Measurements from ENCODE around the gene TMEM54.
"Not testable (repeated sequence)": the region's sequence is repeated elsewhere in the genome, so short reads cannot be mapped to it uniquely, and the experiment has no call there.

The TMEM54 gene

GRCh38 chr1:32919811-32920733, 18.9 kb upstream of the TMEM54 start:
- in situ Hi-C loops (cut with HindIII; ENCODE audit: low sequenced_read_pairs): no loop called here

GRCh38 chr1:32918179-32918578, 17.0 kb upstream of the TMEM54 start:
- in situ Hi-C loops (cut with HindIII; ENCODE audit: low sequenced_read_pairs): no loop called here

- in situ Hi-C loops (cut with HindIII; ENCODE audit: low sequenced_read_pairs): no loop called here
These were observed 16.3 kb upstream of the TMEM54 start for GRCh38 chr1:32917521-32917920.

- in situ Hi-C loops (cut with HindIII; ENCODE audit: low sequenced_read_pairs): no loop called here
These were observed 14.8 kb upstream of the TMEM54 start for GRCh38 chr1:32915766-32916706.

GRCh38 chr1:32910319-32910718, 9.1 kb upstream of the TMEM54 start:
- in situ Hi-C loops (cut with HindIII; ENCODE audit: low sequenced_read_pairs): no loop called here

GRCh38 chr1:32907435-32907834, 6.2 kb upstream of the TMEM54 start:
- in situ Hi-C loops (cut with HindIII; ENCODE audit: low sequenced_read_pairs): no loop called here

GRCh38 chr1:32906654-32907053, 5.5 kb upstream of the TMEM54 start:
- in situ Hi-C loops (cut with HindIII; ENCODE audit: low sequenced_read_pairs): no loop called here

GRCh38 chr1:32905588-32905987, 4.4 kb upstream of the TMEM54 start:
- in situ Hi-C loops (cut with HindIII; ENCODE audit: low sequenced_read_pairs): not testable (repeated sequence)

GRCh38 chr1:32904797-32905196, 3.6 kb upstream of the TMEM54 start:
- in situ Hi-C loops (cut with HindIII; ENCODE audit: low sequenced_read_pairs): no loop called here

GRCh38 chr1:32903991-32904785, 3.0 kb upstream of the TMEM54 start:
- in situ Hi-C loops (cut with HindIII; ENCODE audit: low sequenced_read_pairs): no loop called here

GRCh38 chr1:32902535-32902920, 1.3 kb upstream of the TMEM54 start:
- in situ Hi-C loops (cut with HindIII; ENCODE audit: low sequenced_read_pairs): no loop called here

GRCh38 chr1:32901823-32902534, 790 bp upstream of the TMEM54 start:
- in situ Hi-C loops (cut with HindIII; ENCODE audit: low sequenced_read_pairs): no loop called here

- in situ Hi-C loops (cut with HindIII; ENCODE audit: low sequenced_read_pairs): no loop called here
These were observed 726 bp downstream of the TMEM54 start for GRCh38 chr1:32900371-32900955.

- in situ Hi-C loops (cut with HindIII; ENCODE audit: low sequenced_read_pairs): no loop called here
These were observed 1.4 kb downstream of the TMEM54 start for GRCh38 chr1:32899586-32900296.

- in situ Hi-C loops (cut with HindIII; ENCODE audit: low sequenced_read_pairs): no loop called here
These were observed 2.2 kb downstream of the TMEM54 start for GRCh38 chr1:32898958-32899357.

- in situ Hi-C loops (cut with HindIII; ENCODE audit: low sequenced_read_pairs): no loop called here
These were observed 3.1 kb downstream of the TMEM54 start for GRCh38 chr1:32898056-32898455.

- in situ Hi-C loops (cut with HindIII; ENCODE audit: low sequenced_read_pairs): no loop called here
These were observed 3.8 kb downstream of the TMEM54 start for GRCh38 chr1:32897082-32898049.

- in situ Hi-C loops (cut with HindIII; ENCODE audit: low sequenced_read_pairs): no loop called here
These were observed 4.7 kb downstream of the TMEM54 start for GRCh38 chr1:32896451-32896850.

Data from DLD1 (cell line).